ENCODE data around the gene STRBP. TPM values are rescaled to one million over a fixed set of nuclear protein-coding genes. Genes with fewer than 3 reads are reported as not detected.

The STRBP gene
- total and polyA plus RNA-seq, 9 of the 15 experiments (the other 6 are each of a cell fraction or from before 2014, with no cell fraction given), result 27.7 to 84.0 (median 70.2) TPM

DNA sequence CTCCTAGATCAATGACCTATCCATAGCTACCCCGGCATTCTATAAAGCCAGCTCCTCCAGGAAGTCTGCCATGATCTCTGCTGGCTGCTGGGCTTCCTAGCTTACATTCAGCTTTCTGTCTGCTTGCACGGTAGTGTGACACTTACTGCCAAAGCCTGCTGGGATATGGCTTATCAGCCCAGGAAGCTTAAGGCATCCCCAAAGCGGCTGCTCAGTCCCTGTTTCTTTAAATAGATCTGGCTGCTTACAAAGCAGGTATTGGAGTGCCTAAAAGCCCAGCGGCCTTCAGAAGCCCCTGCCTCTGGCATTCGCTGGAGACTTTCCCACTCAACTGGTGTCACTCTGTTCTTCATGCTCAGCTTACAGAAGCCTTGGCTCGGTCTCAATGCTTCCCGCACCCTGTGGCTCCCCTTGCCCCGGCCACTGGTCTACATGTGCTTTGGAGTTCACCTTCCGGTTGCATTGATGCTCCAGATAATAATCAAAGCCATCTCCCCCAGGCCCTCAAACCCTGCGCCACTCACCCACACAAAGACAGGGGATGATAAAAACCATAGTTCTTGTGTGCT, 31.3 kb upstream of the STRBP start (continued):
- TF ChIP-seq, protein P1, sequence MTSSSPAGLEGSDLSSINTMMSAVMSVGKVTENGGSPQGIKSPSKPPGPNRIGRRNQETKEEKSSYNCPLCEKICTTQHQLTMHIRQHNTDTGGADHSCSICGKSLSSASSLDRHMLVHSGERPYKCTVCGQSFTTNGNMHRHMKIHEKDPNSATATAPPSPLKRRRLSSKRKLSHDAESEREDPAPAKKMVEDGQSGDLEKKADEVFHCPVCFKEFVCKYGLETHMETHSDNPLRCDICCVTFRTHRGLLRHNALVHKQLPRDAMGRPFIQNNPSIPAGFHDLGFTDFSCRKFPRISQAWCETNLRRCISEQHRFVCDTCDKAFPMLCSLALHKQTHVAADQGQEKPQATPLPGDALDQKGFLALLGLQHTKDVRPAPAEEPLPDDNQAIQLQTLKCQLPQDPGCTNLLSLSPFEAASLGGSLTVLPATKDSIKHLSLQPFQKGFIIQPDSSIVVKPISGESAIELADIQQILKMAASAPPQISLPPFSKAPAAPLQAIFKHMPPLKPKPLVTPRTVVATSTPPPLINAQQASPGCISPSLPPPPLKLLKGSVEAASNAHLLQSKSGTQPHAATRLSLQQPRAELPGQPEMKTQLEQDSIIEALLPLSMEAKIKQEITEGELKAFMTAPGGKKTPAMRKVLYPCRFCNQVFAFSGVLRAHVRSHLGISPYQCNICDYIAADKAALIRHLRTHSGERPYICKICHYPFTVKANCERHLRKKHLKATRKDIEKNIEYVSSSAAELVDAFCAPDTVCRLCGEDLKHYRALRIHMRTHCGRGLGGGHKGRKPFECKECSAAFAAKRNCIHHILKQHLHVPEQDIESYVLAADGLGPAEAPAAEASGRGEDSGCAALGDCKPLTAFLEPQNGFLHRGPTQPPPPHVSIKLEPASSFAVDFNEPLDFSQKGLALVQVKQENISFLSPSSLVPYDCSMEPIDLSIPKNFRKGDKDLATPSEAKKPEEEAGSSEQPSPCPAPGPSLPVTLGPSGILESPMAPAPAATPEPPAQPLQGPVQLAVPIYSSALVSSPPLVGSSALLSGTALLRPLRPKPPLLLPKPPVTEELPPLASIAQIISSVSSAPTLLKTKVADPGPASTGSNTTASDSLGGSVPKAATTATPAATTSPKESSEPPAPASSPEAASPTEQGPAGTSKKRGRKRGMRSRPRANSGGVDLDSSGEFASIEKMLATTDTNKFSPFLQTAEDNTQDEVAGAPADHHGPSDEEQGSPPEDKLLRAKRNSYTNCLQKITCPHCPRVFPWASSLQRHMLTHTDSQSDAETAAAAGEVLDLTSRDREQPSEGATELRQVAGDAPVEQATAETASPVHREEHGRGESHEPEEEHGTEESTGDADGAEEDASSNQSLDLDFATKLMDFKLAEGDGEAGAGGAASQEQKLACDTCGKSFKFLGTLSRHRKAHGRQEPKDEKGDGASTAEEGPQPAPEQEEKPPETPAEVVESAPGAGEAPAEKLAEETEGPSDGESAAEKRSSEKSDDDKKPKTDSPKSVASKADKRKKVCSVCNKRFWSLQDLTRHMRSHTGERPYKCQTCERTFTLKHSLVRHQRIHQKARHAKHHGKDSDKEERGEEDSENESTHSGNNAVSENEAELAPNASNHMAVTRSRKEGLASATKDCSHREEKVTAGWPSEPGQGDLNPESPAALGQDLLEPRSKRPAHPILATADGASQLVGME (CRISPR knock-in tag; IDR thresholded peaks at IDR 0.05), result no peak; the same call in 1 of the 2 replicates
- TF ChIP-seq BMI1 (IDR thresholded peaks at IDR 0.05; ENCODE audit: low read length) (no peak), RBM17 (IDR thresholded peaks at IDR 0.05; ENCODE audit: borderline replicate concordance, low read depth, low read length) (no peak), PTRF (tag; IDR thresholded peaks at IDR 0.05) (no peak), SLC30A9 (CRISPR knock-in tag; IDR thresholded peaks at IDR 0.05) (no peak), NEUROD1 (IDR thresholded peaks at IDR 0.05; ENCODE audit: borderline replicate concordance, low read depth, low read length, partially characterized antibody) (no peak), PBX2 (CRISPR knock-in tag; IDR thresholded peaks at IDR 0.05; ENCODE audit: low read depth) (no peak), PBX2 (tag; conservative IDR thresholded peaks at IDR 0.05; ENCODE audit: low read depth) (no peak), ZNF134 (CRISPR knock-in tag; conservative IDR thresholded peaks at IDR 0.05) (no peak), POLR2H (tag; IDR thresholded peaks at IDR 0.05; ENCODE audit: low read depth) (no peak), HNRNPLL (IDR thresholded peaks at IDR 0.05; ENCODE audit: low read depth, low read length, poor library complexity, severe bottlenecking) (no peak), POU5F1 (IDR thresholded peaks at IDR 0.05; ENCODE audit: borderline replicate concordance, low read depth, low read length, partially characterized antibody) (no peak), YY1 (IDR thresholded peaks at IDR 0.05; ENCODE audit: borderline replicate concordance in 1 of 3, control insufficient read depth in 1 of 3, extremely low read depth in 1 of 3, insufficient read depth in 3 of 3, insufficient read length in 1 of 3, insufficient replicate concordance in 2 of 3, low read depth in 1 of 3, low read length in 2 of 3) (no peak), CREB5 (CRISPR knock-in tag; IDR thresholded peaks at IDR 0.05) (no peak), CBX8 (IDR thresholded peaks at IDR 0.05; ENCODE audit: borderline replicate concordance, extremely low read depth, low read depth, low read length, poor library complexity, severe bottlenecking) (no peak)

Measured in K562 (cell line).